Measurements from ENCODE around the gene NFILZ.

GRCh38 chr19:8580710-8581281, 49.6 kb upstream of the NFILZ start:
- TF ChIP-seq POLR2A (IDR thresholded peaks at IDR 0.05; ENCODE audit: low read length) (no peak), GATA1 (IDR thresholded peaks at IDR 0.05; ENCODE audit: low read depth, low read length) (no peak)
